Endometrium (tissue), 2 donors: Measurements from ENCODE around the gene COX19.
"Not testable (repeated sequence)": the region's sequence is repeated elsewhere in the genome, so short reads cannot be mapped to it uniquely, and the experiment has no call there.

ENCODE experiments used
- FAIRE-seq: peaks from 2 replicates; lab custom pipeline; 2012; peaks lifted over from hg19 to GRCh38; lab: Jason Lieb, UNC
- donor health status: control.
- donor health status: control.

The COX19 gene

DNA sequence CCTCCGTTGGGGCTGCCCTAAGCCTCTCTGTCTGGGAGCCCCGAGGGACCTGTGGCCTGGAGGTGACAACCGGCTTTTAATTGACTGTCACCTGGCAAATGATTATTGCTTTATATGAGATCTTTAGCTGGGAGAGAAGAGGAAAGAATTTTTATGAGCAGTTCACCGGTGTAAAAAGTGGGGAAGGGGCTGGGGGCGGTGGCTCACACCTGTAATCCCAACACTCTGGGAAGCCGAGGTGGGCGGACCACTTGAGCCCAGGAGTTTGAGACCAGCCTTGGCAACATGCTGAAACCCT lies 2.6 kb upstream of the COX19 start:
- no peak for FAIRE-seq

DNA sequence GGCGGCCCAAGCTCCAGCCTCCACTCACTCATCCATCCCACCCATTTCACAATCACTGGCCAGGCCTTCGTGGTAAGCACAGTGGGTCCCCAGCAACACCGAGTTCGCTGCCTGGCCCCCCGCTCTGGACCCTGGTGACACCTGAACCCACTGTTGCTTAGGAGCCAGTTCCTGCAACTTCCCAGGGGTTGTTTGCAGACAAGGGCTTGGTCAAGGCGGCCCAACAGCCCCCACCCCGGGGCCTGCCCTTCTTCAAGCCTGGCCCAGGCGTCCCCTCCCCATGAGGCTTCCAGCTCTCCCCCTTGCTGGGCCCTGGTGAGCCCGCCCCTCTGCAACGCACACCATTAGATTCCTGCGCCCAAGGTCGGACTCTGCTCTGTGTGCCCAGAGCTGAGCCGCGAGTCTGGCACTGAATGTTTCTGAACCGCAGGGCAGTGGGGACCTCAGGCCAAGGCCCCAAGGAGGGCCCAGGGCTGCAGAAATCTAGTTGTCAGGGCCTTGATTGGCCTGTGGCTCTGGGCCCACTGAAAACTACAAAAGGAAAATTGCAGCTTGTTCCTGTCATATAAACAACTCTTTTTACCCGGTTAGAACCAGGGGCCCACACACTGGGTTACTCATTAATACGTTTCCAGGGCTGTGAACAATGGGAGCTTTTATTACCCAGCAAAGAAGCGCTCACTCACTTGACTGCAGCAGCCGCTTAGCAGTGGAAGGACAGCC lies 2.1 kb upstream of the COX19 start:
- no peak for FAIRE-seq

DNA sequence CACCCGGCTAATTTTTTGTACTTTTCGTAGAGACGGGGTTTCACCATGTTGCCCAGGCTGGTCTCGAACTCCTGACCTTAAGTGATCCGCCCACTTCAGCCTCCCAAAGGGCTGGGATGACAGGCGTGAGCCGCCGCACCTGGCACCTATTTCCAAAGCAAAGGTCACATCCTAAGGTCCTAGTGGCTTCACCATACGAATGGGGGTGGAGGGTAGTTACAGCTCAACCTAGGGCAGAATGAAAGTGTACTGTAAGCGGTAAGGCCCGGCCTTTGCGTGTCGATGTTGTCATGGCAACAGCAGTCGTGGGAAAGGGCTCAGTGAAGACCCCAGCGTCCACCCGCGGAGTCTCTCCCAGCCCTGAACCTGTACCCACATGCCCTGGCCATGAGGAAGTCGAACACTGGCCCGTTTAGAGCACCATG lies 1.6 kb upstream of the COX19 start:
- FAIRE-seq = no peak

DNA sequence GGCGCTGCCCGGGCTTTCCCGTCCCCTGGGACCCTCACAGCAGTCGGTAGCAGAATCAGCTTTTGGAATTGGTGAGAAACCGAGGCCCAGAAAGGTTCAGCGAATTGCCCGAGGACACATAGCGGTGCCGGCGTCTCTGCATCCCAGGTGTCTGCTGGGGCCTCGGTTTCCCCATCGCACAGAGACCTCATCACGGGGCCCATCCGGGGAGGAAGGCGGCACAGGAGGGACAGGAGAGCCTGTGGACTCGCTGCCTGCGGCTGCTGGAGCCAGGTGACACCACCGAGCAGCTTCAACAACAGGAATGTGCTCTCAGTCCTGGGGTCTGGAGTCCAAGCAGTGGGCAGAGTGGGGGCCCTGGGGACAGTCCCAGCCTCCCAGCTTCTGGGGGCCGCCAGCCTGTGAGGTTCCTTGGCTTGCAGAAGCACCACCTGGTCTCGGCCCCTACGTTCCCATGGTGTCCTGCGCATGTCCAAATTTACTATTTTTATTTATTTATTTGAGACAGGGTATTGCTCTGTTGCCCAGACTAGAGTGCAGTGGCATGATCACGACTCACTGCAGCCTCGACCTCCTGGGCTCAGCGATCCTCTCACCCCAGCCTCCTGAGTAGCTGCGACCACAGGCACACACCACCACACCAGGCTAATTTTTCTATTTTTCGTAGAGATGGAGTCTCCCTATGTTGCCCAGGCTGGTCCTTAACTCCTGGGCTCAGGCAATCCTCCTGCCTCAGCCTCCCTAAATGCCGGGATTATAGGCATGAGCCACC lies 539 bp upstream of the COX19 start:
- FAIRE-seq = no peak

DNA sequence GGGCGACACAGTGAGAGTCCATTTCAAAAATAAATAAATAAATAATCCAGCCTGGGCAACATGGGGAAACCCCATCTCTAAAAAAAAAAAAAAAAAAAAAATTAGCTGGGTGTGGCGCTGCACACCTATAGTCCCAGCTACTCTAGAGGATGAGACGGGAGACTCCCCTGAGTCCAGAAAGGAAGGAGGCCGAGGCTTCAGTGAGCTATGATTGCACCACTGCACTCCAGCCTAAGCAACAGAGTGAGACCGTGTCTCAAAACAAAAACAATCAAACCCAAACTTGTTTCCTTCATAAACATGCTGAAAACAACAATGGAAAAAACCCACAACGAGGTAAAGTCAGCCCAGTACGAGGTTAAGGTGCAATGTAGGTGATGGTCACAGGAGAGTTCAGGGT lies 1.2 kb downstream of the COX19 start:
- no peak for FAIRE-seq

DNA sequence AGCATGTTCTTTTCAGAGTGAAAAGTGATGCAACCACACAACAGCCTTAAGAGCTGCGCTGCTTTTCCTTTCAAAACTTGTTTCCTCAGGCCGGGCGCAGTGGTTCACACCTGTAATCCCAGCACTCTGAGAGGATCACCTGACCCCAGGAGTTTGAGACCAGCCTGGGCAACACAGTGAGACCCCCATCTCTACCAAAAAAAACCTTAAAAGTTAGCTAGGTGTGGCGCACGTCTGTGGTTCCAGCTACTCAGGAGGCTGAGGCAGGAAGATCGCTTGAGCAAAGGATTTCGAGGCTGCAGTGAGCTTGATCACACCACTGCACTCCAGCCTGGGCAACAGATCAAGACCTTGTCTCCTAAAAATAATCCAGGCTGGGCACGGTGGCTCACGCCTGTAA lies 2.0 kb downstream of the COX19 start:
- no peak for FAIRE-seq

DNA sequence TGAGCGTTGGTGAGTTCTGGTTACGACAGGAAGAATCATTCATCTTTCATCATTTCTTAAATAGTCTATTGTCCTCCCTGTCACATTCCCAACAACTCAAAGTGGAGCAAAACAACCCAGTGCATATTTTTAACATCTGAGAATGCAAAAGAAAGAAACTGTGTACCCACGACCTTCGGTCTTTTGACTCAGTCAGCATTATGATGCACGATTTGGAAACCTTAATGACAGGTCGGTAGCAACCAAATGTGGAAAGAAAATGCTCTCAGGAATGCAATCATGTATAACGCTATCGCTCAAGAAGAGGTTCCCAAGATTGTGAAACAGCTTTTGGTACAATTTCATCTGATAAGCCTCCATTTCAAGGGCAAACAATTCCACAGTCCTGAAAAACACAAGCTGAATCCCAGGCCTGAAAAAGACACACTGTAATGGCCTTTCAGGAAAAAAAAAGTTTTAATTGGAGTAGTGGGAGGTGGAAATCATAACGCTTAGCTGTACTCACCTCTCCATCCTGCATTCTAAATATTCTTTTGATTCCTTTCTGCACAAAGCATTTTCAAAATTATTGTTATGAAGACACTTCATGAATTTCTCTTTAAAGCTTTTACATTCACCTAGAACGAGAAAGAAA lies 2.6 kb downstream of the COX19 start:
- no peak for FAIRE-seq

DNA sequence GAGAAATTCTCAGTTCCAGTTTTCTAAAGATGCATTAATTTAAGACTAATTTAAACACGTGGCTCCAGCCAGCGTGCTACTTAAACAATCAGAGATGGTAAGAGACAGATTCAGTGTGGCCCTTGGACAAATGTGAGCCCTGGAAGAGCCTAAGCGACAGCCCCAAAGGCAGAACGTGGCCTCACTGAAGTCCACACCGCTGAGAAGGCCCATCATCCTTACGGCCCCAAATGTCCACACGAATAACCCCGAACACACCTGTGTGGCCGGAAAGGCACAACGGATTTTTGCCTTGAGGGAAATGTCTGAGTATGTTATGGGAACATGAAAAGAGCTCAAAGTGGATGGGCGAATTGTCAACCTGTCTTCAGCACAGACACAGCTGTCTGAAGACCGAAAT lies 3.2 kb downstream of the COX19 start:
- FAIRE-seq = no peak

DNA sequence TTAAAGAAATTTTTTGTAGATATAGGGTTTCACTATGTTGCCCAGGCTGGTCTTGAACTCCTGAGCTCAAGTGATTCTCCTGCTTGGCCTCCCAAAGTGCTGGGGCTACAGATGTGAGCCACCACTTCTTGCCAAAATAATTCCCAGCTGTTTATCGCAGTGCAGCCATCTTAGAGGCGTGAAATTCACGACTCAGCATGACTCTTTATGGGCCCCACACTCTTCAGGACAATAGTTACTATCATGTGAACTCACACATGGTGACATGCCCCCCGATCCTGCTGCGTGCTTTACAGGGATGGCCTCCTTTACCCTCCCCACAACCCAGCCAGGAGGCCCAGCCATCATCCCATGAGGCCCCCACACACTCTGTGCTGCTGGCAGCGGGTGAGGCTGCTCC lies 4.6 kb downstream of the COX19 start:
- FAIRE-seq = no peak

DNA sequence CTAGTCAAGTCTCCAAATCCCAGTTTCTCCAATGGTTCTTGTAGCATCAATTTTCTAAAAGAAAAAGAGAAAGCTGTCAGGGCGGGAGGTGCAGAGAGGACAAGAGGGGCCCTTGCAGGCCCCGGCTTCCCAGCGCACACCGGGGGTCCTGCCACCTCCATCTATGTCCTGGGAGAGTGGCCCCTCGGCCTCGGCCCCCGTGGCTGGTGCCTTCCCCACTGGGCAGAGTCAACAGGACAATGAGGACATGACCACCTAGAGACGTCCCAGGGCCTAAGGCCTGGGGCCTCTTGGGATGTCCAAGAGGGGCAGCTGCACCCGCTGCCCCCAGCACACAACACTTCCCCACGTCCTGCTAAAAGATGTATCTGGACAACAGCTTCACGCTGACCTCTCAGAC lies 5.9 kb downstream of the COX19 start:
- FAIRE-seq = no peak

DNA sequence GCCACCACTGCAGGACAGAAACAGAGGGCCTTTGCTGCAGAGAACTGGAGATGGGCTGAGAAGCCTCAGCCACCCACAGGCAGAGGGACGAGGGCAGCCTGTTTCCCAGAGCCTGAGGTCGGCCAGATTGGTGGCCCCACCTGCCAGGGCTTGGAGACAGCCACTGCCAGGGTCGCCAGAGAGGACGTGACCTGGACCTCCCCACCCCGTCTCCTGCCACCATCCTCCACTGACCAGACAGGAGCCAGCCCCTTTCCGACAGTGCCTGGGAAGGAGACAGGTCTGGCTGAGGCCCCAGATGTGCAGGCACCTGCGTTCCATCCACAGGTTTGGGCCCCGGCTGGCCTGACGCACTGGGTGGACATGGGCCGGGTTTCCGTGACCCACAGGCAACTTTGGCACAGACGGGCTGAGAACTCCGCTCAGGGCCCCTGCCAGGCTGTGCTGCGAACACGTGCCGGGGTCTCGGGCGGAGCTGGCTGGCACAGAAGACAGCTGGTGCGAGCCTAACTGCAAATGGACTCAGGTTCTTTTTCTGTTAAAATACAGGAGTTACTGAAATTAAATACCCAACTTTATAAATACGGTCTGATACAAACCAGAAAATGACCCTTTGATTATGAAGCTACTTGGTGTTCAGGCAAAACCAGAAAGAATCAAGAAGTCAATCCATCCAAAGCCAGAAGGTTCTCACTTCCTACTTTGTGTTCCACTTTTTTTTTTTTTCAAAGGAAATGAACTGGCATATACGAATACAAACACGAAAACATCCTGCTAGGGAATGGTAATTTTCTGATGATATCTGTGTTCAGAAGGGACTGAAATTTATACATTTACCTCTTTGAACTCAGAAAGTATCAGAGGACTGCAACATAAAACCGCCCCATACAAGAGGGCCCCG lies 6.9 kb downstream of the COX19 start:
- no peak for FAIRE-seq

DNA sequence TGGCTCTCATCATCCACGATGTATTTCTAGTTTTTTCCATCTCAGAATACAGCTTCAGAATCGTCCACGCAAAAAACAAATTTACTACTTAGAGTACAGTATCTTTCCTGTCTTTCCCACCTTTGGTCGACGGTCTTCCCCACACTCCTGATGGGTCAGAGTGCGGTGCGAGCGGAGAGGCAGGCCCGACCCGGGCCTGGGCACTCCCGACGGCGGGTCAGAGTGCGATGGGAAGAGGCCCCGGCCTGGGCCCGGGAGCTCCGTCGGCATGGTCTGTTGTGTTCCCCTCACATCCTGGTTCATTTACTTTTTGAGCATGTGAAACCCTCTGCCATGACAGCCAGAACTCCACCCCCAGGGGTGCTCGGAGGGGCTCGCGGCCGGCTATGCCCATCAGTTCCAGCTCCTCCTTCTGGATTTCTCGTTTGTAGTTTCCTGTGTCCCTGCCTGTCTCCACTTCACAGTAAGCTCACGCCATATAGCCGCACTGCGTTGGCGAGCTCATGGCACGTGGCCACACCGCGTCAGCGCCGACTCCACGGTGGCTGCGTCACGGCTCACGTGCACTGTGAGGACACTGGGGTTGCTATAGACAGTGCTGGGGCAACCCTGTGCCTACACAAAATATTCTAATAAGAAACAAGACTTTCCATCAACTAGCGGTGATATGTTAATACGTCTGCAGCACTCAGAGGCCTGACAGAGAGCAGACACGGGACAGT lies 7.8 kb downstream of the COX19 start:
- no peak for FAIRE-seq

DNA sequence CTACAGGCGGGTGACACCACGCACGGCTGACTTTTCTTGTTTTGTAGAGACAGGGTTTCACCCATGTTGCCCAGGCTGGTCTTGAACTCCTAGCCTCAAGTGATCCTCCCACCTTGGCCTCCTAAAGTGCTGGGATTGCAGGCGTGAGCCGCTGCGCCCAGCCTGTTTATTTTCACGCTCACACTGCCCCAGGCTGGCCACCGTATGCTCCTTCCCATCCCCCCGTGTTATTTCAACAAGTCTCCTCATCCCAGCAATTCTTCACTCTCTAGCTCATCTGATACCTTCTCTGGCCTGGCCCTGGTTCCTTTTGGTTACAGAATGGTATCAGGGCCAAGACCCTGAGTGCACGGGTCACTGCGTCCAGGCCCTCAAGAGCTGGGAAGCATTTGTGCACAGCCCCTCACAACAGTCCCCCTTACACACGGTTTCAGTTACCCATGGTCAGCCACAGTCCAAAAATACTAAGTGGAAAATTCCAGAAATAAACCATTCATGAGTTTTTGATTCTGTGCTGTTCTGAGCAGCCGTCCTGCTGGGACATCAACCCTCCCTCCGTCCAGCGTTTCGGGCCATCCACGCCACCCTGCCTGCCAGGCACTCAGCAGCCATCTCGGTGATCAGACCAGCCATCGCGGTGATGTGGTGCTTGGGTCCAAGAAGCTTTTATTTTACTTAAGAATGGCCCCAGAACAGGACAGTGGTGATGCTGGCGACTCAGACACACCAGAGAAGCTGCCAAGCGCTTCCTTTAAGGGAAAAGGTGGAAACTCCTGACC lies 8.9 kb downstream of the COX19 start:
- FAIRE-seq = no peak

DNA sequence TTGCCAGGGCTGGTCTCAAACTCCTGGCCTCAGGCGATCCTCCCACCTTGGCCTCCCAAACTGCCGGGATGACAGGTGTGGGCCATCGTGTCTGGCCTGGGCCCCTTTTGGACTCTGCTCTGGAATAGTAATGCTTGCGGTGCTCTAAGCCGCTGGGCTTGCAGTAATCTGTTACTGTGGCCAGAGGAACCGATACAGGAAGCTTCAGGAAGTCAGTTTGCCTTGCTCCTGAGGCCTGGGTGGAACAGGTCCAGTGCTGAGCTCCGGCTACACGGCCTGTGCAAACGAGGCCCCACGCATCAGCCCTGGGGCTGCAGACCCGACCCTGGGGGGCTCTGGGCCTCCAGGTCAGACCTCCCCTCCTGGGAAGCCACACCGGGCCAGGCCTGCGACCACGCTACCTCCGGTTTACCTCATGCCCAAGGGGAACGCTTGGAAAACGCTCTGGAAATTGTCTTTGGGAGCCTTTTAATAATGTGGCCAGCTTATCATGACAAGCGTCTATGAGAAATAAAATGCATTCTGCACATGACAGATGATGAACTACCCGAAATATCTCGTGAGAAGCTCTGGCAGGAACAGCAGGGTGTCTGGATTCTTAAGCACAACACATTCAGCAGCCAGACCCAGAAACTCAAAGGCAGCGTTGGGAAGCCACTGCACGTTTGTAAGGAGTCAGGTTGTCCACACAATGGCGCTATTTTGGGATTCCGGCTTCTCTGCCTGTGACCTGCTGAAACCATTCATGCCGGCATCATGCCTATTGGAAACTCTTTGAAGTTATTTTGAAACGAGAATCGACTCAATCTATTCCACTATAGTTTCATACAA lies 10.7 kb downstream of the COX19 start:
- FAIRE-seq = no peak

DNA sequence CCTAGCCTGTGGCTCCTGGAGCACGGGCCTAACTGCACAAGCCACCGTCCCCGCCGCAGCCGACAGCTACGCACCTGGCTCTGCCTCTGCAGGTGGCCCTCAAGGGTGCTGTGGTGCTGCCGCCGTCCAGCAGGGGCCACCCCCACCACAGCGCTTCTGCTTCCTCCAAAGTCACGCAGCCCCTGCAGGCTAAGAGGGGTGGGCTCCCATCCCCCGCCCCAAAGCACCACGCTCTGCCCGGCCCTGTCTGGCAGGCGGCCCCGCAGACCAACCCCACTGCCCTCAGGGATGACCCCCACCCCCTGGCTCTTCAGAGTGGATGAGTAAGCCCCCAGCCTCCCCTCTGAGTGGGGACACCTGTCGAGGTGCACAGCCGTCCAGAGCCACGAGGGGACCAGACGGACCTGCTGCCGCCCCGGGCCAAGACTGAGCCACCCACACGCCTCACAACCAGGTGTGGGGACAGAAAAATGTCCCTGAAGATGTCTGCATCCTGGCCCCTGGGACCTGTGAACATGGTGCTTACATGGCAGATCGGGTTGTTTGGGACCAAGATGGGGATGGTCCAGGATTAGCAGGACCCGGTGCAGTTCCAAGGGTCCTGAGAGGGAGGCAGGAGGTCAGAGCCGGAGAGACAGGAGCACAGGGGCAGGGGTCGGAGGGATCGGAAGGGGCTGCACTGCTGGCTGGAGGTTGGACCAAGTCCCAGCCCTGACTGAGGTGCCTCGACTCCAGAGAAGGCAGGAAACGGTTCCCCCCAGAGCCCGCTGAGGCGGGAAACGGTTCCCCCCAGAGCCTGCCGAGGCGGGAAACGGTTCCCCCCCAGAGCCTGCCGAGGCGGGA lies 11.9 kb downstream of the COX19 start:
- FAIRE-seq = no peak

DNA sequence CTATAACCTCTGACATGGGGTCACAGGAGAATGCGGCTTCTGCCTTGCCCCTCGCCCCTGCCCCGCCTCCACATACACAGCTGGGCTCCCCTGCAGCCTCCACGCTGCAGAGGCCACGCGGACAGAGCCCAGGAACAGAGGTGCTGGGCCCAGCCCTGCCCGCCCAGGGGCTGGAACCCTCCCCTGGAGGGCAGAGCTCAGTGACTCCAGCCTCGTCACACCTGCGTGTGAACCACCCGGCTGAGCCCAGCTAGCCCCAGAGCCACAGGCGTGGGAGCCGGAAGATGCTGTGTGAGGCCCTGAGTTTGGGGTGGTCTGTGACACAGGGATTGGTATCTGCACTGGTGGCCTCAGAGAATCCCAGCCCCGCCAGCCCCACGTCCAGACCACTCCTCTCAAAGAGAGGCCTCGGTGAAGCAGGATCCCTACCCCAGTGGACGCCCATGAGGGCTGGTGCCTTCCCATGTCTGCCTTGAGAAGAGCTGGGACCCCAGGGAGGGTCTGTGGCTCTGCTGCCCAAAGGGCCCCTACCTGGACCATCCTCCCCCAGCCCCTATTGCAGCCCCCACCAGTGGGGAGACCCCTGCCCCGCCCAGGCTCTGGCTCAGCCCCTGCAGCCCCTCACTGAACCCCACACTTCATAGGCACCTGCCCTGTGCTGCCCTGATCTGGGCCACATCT lies 12.8 kb downstream of the COX19 start:
- FAIRE-seq = no peak

DNA sequence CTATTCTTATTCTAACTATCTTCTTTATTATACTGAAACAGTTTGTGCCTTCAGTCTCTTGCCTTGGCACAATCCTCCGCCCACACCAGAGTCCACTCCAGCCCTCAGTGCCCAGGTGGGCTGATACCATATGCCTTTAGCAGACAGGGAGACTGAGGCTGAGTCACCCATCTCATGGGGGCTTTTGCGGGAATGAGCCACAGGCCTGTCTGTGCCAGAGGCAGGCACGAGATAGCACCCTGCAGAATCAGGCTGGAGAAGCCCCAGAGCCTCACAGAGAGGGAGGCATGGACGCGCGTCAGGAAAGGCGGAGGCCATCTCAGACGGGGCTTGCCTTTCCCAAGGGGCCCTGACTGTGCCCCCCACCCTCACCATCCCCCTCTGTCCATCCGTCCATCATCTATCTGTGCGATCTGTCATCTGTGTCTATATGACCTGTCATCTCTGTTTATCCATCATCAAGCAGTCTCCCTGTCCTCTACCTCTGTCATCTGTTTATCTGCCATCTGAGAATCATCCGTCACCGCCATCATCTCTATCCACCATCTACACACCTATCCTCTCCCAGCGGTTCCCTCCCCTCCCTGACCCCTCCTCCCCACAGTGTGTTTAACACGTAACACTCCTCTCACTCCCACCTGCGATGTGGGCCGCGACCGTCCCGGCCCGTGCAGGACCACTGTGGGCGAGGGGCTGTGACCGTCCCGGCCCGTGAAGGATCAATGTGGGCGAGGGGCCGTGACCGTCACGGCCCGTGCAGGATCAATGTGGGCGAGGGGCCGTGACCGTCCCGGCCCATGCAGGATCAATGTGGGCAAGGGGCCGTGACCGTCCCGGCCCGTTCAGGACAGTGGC lies 13.6 kb downstream of the COX19 start:
- no peak for FAIRE-seq

DNA sequence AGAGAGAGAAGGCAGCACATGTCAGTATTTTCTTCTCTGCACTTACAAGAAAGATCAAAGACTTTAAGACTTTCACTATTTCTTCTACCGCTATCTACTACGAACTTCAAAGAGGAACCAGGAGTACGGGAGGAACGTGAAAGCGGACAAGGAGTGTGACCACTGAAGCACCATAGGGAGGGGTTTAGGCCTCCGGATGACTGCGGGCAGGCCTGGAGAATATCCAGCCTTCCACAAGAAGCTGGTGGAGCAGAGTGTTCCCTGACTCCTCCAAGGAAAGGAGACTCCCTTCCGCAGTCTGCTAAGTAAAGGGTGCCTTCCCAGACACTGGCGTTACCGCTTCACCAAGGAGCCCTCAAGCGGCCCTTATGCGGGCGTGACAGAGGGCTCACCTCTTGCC lies 14.4 kb downstream of the COX19 start:
- not testable (repeated sequence) for FAIRE-seq
